Right lobe of liver (tissue), 4 donors: ENCODE results near the gene LAMB1.

Experiments used
- CTCF ChIP-seq, 4 donors: fragments of 200-600 bp in 3 of 4; fragments of 450-650 bp in 1 of 4; IDR thresholded peaks; one replicate each; pipeline versions ENCODE4 v1.5.1 to v1.8.0; 2016 to 2022; ENCODE audit warnings: antibody characterized with exemption in 4 of 4, mild to moderate bottlenecking in 2 of 4
- POLR2A ChIP-seq: fragments of 450-650 bp; IDR thresholded peaks from one replicate; pipeline ENCODE4 v1.6.1; 2017; ENCODE audit warnings: antibody characterized with exemption, mild to moderate bottlenecking
- donor health status: DM: no; HTN: no; CAD: no.
- donor health status: DM: no; HTN: no; CAD: no.
- donor health status: DM: no; HTN: yes; CAD: no.

GRCh38 chr7:107884066-107884818, 118.7 kb downstream of the LAMB1 start:
- TF ChIP-seq CTCF (IDR thresholded peaks at IDR 0.05) (no peak), POLR2A (no peak)
